Measurements from ENCODE around the gene FIZ1.
"Not testable (repeated sequence)": the region's sequence is repeated elsewhere in the genome, so short reads cannot be mapped to it uniquely, and the experiment has no call there.

The FIZ1 gene

GRCh38 chr19:55578031-55578760 is 21.1 kb downstream of the FIZ1 start:
- no peak overlapping the region for H3K4me3 ChIP-seq (ENCODE audit: insufficient read depth in 1 of 2, low read depth in 1 of 2, low read length in 2 of 2)
- peaks cover 30% of the 10 kb centered on the region for H3K4me1 ChIP-seq (ENCODE audit: control insufficient read depth, insufficient read depth, low read depth, low read length)
- H3K79me1 ChIP-seq (replicated peaks; ENCODE audit: low read length, poor library complexity, severe bottlenecking): peaks cover 2% of the 10 kb centered on the region
- no peak overlapping the region for H3K23ac ChIP-seq (ENCODE audit: low read length in 2 of 2)
- no peak overlapping the region for H3K27ac ChIP-seq (ENCODE audit: low read length, poor library complexity, severe bottlenecking)
- peaks cover 13 to 29% of the 10 kb centered on the region in 2 experiments for H3K36me3 ChIP-seq (ENCODE audit: control insufficient read depth in 1 of 2, insufficient read depth in 2 of 2, low read depth in 1 of 2, low read length in 2 of 2)
- H2BK120ac ChIP-seq (ENCODE audit: low read depth, low read length): no peak overlapping the region
- no peak overlapping the region for H4K8ac ChIP-seq (ENCODE audit: low read length)
- H2AFZ ChIP-seq (ENCODE audit: low read depth, low read length): no peak overlapping the region
- no peak for DNase-seq
- H3K9me3 ChIP-seq (ENCODE audit: control insufficient read depth, low read length): no peaks in the 10 kb centered on the region
- H3K4me2 ChIP-seq (ENCODE audit: low read length, poor library complexity, severe bottlenecking): no peak overlapping the region
- no peak overlapping the region for H2BK5ac ChIP-seq (ENCODE audit: low read depth, low read length, poor library complexity, severe bottlenecking)
- no peak overlapping the region for H4K91ac ChIP-seq (ENCODE audit: low read length)
- no peak overlapping the region for H2AK5ac ChIP-seq (ENCODE audit: low read length, severe bottlenecking)
- no peaks in the 10 kb centered on the region for H3K27me3 ChIP-seq (ENCODE audit: control insufficient read depth in 1 of 2, insufficient read depth in 1 of 2, low read length in 2 of 2)
- H3K14ac ChIP-seq (ENCODE audit: low read length in 2 of 2): no peak overlapping the region
- no peak overlapping the region for H3K9ac ChIP-seq (ENCODE audit: low read length)
- H2BK12ac ChIP-seq (ENCODE audit: low read length in 2 of 2): no peak overlapping the region
- H2BK15ac ChIP-seq (ENCODE audit: low read depth, poor library complexity, severe bottlenecking): no peak overlapping the region
- H3K18ac ChIP-seq (ENCODE audit: low read depth in 1 of 2, low read length in 2 of 2): no peak overlapping the region
- H3K4ac ChIP-seq (ENCODE audit: low read depth in 1 of 2, low read length in 2 of 2): no peak overlapping the region
- 97% methylated on average over 76 of the region's 83 CpGs for WGBS

- Histone ChIP-seq H3K27ac (ENCODE audit: low read length, poor library complexity, severe bottlenecking) (no peak overlapping the region), H3K9ac (ENCODE audit: low read length) (no peak overlapping the region), H2BK120ac (ENCODE audit: low read depth, low read length) (no peak overlapping the region), H4K8ac (ENCODE audit: low read length) (no peak overlapping the region), H3K4me3 (ENCODE audit: insufficient read depth in 1 of 2, low read depth in 1 of 2, low read length in 2 of 2) (no peak overlapping the region), H3K14ac (ENCODE audit: low read length in 2 of 2) (no peak overlapping the region), H2BK5ac (ENCODE audit: low read depth, low read length, poor library complexity, severe bottlenecking) (no peak overlapping the region), H3K27me3 (ENCODE audit: control insufficient read depth in 1 of 2, insufficient read depth in 1 of 2, low read length in 2 of 2) (no peaks in the 10 kb centered on the region), H3K18ac (ENCODE audit: low read depth in 1 of 2, low read length in 2 of 2) (no peak overlapping the region), H3K79me1 (replicated peaks; ENCODE audit: low read length, poor library complexity, severe bottlenecking) (peaks cover 2% of the 10 kb centered on the region), H4K91ac (ENCODE audit: low read length) (no peak overlapping the region), H3K4ac (ENCODE audit: low read depth in 1 of 2, low read length in 2 of 2) (no peak overlapping the region), H3K4me1 (ENCODE audit: control insufficient read depth, insufficient read depth, low read depth, low read length) (peaks cover 28% of the 10 kb centered on the region), H3K4me2 (ENCODE audit: low read length, poor library complexity, severe bottlenecking) (no peak overlapping the region), H2BK12ac (ENCODE audit: low read length in 2 of 2) (no peak overlapping the region), H2BK15ac (ENCODE audit: low read depth, poor library complexity, severe bottlenecking) (no peak overlapping the region), H2AFZ (ENCODE audit: low read depth, low read length) (no peak overlapping the region), H2AK5ac (ENCODE audit: low read length, severe bottlenecking) (no peak overlapping the region), H3K36me3 (ENCODE audit: control insufficient read depth in 1 of 2, insufficient read depth in 2 of 2, low read depth in 1 of 2, low read length in 2 of 2) (peaks cover 13 to 29% of the 10 kb centered on the region in 2 experiments), H3K23ac (ENCODE audit: low read length in 2 of 2) (no peak overlapping the region), H3K9me3 (ENCODE audit: control insufficient read depth, low read length) (no peaks in the 10 kb centered on the region)
- no peak for DNase-seq
- WGBS: 98% methylated on average over 4 of the region's 5 CpGs
These were observed 22.6 kb downstream of the FIZ1 start for GRCh38 chr19:55576746-55577145.

GRCh38 chr19:55573929-55574328 is 25.4 kb downstream of the FIZ1 start:
- WGBS: 100% methylated on average over 1 of the region's 6 CpGs
- H4K91ac ChIP-seq (ENCODE audit: low read length); H3K18ac ChIP-seq (ENCODE audit: low read depth in 1 of 2, low read length in 2 of 2); H3K14ac ChIP-seq (ENCODE audit: low read length in 2 of 2); H3K4ac ChIP-seq (ENCODE audit: low read depth in 1 of 2, low read length in 2 of 2); H3K79me1 ChIP-seq (replicated peaks; ENCODE audit: low read length, poor library complexity, severe bottlenecking); H2AK5ac ChIP-seq (ENCODE audit: low read length, severe bottlenecking); H3K4me2 ChIP-seq (ENCODE audit: low read length, poor library complexity, severe bottlenecking); H3K27ac ChIP-seq (ENCODE audit: low read length, poor library complexity, severe bottlenecking); H3K23ac ChIP-seq (ENCODE audit: low read length in 2 of 2); H3K27me3 ChIP-seq (ENCODE audit: control insufficient read depth in 1 of 2, insufficient read depth in 1 of 2, low read length in 2 of 2); H2BK12ac ChIP-seq (ENCODE audit: low read length in 2 of 2); H3K9me3 ChIP-seq (ENCODE audit: control insufficient read depth, low read length); H2AFZ ChIP-seq (ENCODE audit: low read depth, low read length); H4K8ac ChIP-seq (ENCODE audit: low read length); H3K9ac ChIP-seq (ENCODE audit: low read length); H2BK120ac ChIP-seq (ENCODE audit: low read depth, low read length); H3K4me3 ChIP-seq (ENCODE audit: insufficient read depth in 1 of 2, low read depth in 1 of 2, low read length in 2 of 2); H2BK5ac ChIP-seq (ENCODE audit: low read depth, low read length, poor library complexity, severe bottlenecking); DNase-seq; H2BK15ac ChIP-seq (ENCODE audit: low read depth, poor library complexity, severe bottlenecking): not testable (repeated sequence)
- Histone ChIP-seq H3K36me3 (ENCODE audit: control insufficient read depth in 1 of 2, insufficient read depth in 2 of 2, low read depth in 1 of 2, low read length in 2 of 2) (peaks cover 13 to 23% of the 10 kb centered on the region in 2 experiments), H3K4me1 (ENCODE audit: control insufficient read depth, insufficient read depth, low read depth, low read length) (peaks cover 15% of the 10 kb centered on the region)

- H3K4me2 ChIP-seq (ENCODE audit: low read length, poor library complexity, severe bottlenecking); H3K27ac ChIP-seq (ENCODE audit: low read length, poor library complexity, severe bottlenecking); DNase-seq; H2AK5ac ChIP-seq (ENCODE audit: low read length, severe bottlenecking); H3K9ac ChIP-seq (ENCODE audit: low read length); H4K91ac ChIP-seq (ENCODE audit: low read length); H3K79me1 ChIP-seq (replicated peaks; ENCODE audit: low read length, poor library complexity, severe bottlenecking); H3K4me1 ChIP-seq (ENCODE audit: control insufficient read depth, insufficient read depth, low read depth, low read length); H2BK5ac ChIP-seq (ENCODE audit: low read depth, low read length, poor library complexity, severe bottlenecking); H4K8ac ChIP-seq (ENCODE audit: low read length); H3K36me3 ChIP-seq (ENCODE audit: control insufficient read depth in 1 of 2, insufficient read depth in 2 of 2, low read depth in 1 of 2, low read length in 2 of 2); H3K23ac ChIP-seq (ENCODE audit: low read length in 2 of 2); H3K14ac ChIP-seq (ENCODE audit: low read length in 2 of 2); H2BK12ac ChIP-seq (ENCODE audit: low read length in 2 of 2); H2BK120ac ChIP-seq (ENCODE audit: low read depth, low read length); H3K9me3 ChIP-seq (ENCODE audit: control insufficient read depth, low read length); H2BK15ac ChIP-seq (ENCODE audit: low read depth, poor library complexity, severe bottlenecking); H2AFZ ChIP-seq (ENCODE audit: low read depth, low read length); H3K18ac ChIP-seq (ENCODE audit: low read depth in 1 of 2, low read length in 2 of 2); H3K4me3 ChIP-seq (ENCODE audit: insufficient read depth in 1 of 2, low read depth in 1 of 2, low read length in 2 of 2); H3K4ac ChIP-seq (ENCODE audit: low read depth in 1 of 2, low read length in 2 of 2): not testable (repeated sequence)
- H3K27me3 ChIP-seq (ENCODE audit: control insufficient read depth in 1 of 2, insufficient read depth in 1 of 2, low read length in 2 of 2): peaks cover 0 to 16% of the 10 kb centered on the region in 2 experiments
- WGBS: 88% methylated on average over 5 of the region's 5 CpGs
These were observed 29.8 kb downstream of the FIZ1 start for GRCh38 chr19:55569477-55569876.
